T-cell (primary cell): ENCODE data around the gene ALKBH1. TPM values are rescaled to one million over a fixed set of nuclear protein-coding genes. Genes with fewer than 3 reads are reported as not detected.

Experiments used
- ATAC-seq, 4 experiments: fragments of 200-7000 bp in 3 of 4; fragments of 150-1000 bp in 1 of 4; cut with Tn5 transposase; replicated peaks in 1 of 4; 1 replicate in 3 of 4; 2 replicates in 1 of 4; pipeline ENCODE4 v1.10.0; 2021; ENCODE audit warnings: moderate library complexity in 3 of 4, mild to moderate bottlenecking in 2 of 4, moderate number of reproducible peaks in 1 of 4
- CTCF ChIA-PET, 2 donors: fragments of 300-600 bp; sonication (Branson Sonifier 250); formaldehyde crosslinking; loops; one replicate each; lab custom pipeline; 2022; ENCODE audit warnings: antibody characterized with exemption in 2 of 2; lab: Charles Lee
- POLR2A ChIA-PET, 2 donors: fragments of 300-600 bp; sonication (Branson Sonifier 250); formaldehyde crosslinking; loops; one replicate each; lab custom pipeline; 2022; ENCODE audit warnings: antibody characterized with exemption in 2 of 2; lab: Charles Lee
- DNase-seq, 35 experiments: peaks; one replicate each; pipeline versions ENCODE4 v3.0.0 to v3.0.0-alpha.2; 2013 to 2023
- H3K27ac ChIP-seq: one replicate; pipeline ENCODE4 v1.5.1; 2013; ENCODE audit warnings: low read length
- H3K27me3 ChIP-seq, 2 experiments: replicated peaks in 1 of 2; 1 replicate in 1 of 2; 2 replicates in 1 of 2; pipeline versions ENCODE4 v1.6.1 to v1.7.0; 2013; ENCODE audit warnings: low read length in 1 of 2, mixed read lengths in 1 of 2; ENCODE audit not compliant: control insufficient read depth in 2 of 2, insufficient read depth in 2 of 2; ENCODE audit errors: extremely low read depth in 1 of 2
- H3K36me3 ChIP-seq, 2 donors: 1 replicate in 1 of 2; 2 replicates in 1 of 2; pipeline versions ENCODE4 v1.6.1 to v1.7.0; 2013; ENCODE audit warnings: low read length in 1 of 2; ENCODE audit not compliant: control insufficient read depth in 2 of 2, insufficient read depth in 1 of 2; ENCODE audit errors: extremely low read depth in 1 of 2
- H3K4me1 ChIP-seq, 2 experiments: 1 replicate in 1 of 2; 2 replicates in 1 of 2; pipeline versions ENCODE4 v1.6.1 to v1.7.0; 2013; ENCODE audit warnings: low read length in 2 of 2, mixed read lengths in 1 of 2; ENCODE audit not compliant: insufficient read depth in 2 of 2, control insufficient read depth in 1 of 2; ENCODE audit errors: extremely low read depth in 1 of 2
- H3K4me3 ChIP-seq, 2 donors: 1 replicate in 1 of 2; 2 replicates in 1 of 2; pipeline versions ENCODE4 v1.5.1 to v1.7.0; 2013; ENCODE audit warnings: mild to moderate bottlenecking in 2 of 2, low read length in 1 of 2, moderate library complexity in 1 of 2; ENCODE audit not compliant: control insufficient read depth in 1 of 2; ENCODE audit errors: extremely low read depth in 1 of 2
- H3K9me3 ChIP-seq: 2 replicates; pipeline ENCODE4 v1.7.0; 2013
- H3K27ac Mint-ChIP-seq, 2 donors: one replicate each; pipeline ENCODE4 v1.8.0; 2020 to 2021; ENCODE audit warnings: mild to moderate bottlenecking in 2 of 2, mixed read lengths in 2 of 2
- H3K27me3 Mint-ChIP-seq, 2 donors: one replicate each; pipeline ENCODE4 v1.8.0; 2021 to 2022; ENCODE audit warnings: mixed read lengths in 2 of 2
- H3K36me3 Mint-ChIP-seq: one replicate; pipeline ENCODE4 v1.8.0; 2021; ENCODE audit warnings: mixed read lengths
- H3K4me1 Mint-ChIP-seq, 3 donors: one replicate each; pipeline ENCODE4 v1.8.0; 2020 to 2022; ENCODE audit warnings: mixed read lengths in 3 of 3, mild to moderate bottlenecking in 1 of 3
- H3K4me3 Mint-ChIP-seq, 3 donors: one replicate each; pipeline ENCODE4 v1.8.0; 2020 to 2022; ENCODE audit warnings: mild to moderate bottlenecking in 3 of 3, mixed read lengths in 3 of 3, moderate library complexity in 3 of 3
- H3K9me3 Mint-ChIP-seq, 3 donors: one replicate each; pipeline ENCODE4 v1.8.0; 2020 to 2022; ENCODE audit warnings: mixed read lengths in 3 of 3
- WGBS: methylation state at CpG from one replicate; pipeline ENCODE4 v1.1.5; 2013; ENCODE audit warnings: missing lambda C conversion rate; ENCODE audit not compliant: insufficient coverage; 5-methylcytosine and 5-hydroxymethylcytosine counted together
- total RNA-seq, 35 experiments: library from RNA in 6 of 35; stranded (reverse) in 6 of 35; fragments of 120-200 nt in 1 of 35; gene quantifications; one replicate each; pipeline versions ENCODE4 v1.2.1 to v1.2.4 and lab custom pipeline; 2013 to 2026

Gene ALKBH1
- total RNA-seq, 5 donors from 2014 or later (not counting 1 experiment from before 2014, with no cell fraction given) = 9.1 to 20.2 (median 17.9) TPM

DNA sequence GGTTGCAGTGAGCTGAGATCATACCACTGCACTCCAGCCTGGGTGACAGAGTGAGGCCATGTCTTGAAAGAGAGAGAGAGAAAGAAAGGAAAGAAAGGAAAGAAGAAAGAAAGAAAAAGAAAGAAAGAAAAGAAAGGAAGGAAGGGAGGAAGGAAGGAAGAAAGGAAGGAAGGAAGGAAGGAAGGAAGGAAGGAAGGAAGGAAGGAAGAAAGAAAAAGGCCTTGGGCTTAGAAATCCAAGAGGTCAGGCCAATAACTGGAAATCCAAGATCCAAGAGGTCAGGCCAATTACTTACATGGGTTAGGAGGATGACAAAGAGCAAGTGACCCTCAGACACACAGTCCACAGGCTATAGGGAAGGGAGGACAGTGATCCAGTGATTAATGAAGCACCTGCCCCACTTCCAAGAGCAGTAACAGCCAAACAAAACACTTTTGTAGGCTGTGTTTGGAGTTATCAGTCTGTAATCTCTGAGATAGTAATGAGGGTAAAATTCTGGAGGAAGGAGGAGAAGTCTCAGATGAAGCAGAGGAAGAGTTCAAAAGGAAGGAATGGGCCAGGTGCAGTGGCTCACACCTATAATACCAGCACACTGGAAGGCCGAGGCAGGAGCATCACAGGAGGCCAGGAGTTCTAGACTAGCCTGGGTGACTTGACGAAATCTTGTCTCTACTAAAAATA is 59.2 kb downstream of the ALKBH1 start:
- H3K27me3 Mint-ChIP-seq = no peaks in the 10 kb centered on the region
- no peaks in the 10 kb centered on the region for H3K27me3 ChIP-seq
- DNase-seq (no peak), ATAC-seq (no peak)
- H3K36me3 ChIP-seq = no peaks in the 10 kb centered on the region
- POLR2A ChIA-PET = interaction anchor here in 1 of 2 donors (0.6 kb wide), 1 partner anchor 108 kb away, joined by 5 read pairs; no protein-coding TSS in a partner anchor
- no CpG with 5 or more reads among the region's 2 CpGs for WGBS
- H3K27ac Mint-ChIP-seq = no peak overlapping the region
- no peak overlapping the region for H3K4me3 Mint-ChIP-seq
- H3K9me3 Mint-ChIP-seq = no peaks in the 10 kb centered on the region
- H3K36me3 Mint-ChIP-seq = no peaks in the 10 kb centered on the region
- no peaks in the 10 kb centered on the region for H3K9me3 ChIP-seq
- H3K4me3 ChIP-seq = no peak overlapping the region
- H3K4me1 ChIP-seq = no peaks in the 10 kb centered on the region
- no peak overlapping the region for H3K27ac ChIP-seq
- peaks cover 0 to 6% (median 0%) of the 10 kb centered on the region in 3 donors for H3K4me1 Mint-ChIP-seq
- CTCF ChIA-PET = no interaction called here

- Histone ChIP-seq H3K27ac (no peak overlapping the region), H3K4me1 (no peaks in the 10 kb centered on the region), H3K4me3 (no peak overlapping the region), H3K36me3 (no peaks in the 10 kb centered on the region), H3K27me3 (no peaks in the 10 kb centered on the region), H3K9me3 (no peaks in the 10 kb centered on the region)
- ChIA-PET POLR2A (interaction anchor here in 1 of 2 donors (0.6 kb wide), 1 partner anchor 109 kb away, joined by 5 read pairs; no protein-coding TSS in a partner anchor), CTCF (interaction anchor here in 1 of 2 donors (0.6 kb wide), 1 partner anchor 922 kb away, joined by 4 read pairs; no protein-coding TSS in a partner anchor)
- Mint-ChIP-seq H3K27ac (no peak overlapping the region), H3K4me3 (no peak overlapping the region), H3K36me3 (no peaks in the 10 kb centered on the region), H3K27me3 (no peaks in the 10 kb centered on the region), H3K9me3 (no peaks in the 10 kb centered on the region), H3K4me1 (no peaks in the 10 kb centered on the region)
- no peak for DNase-seq
- WGBS = 100% methylated on average over 2 of the region's 2 CpGs
- no peak for ATAC-seq
These were observed 60.0 kb downstream of the ALKBH1 start for GRCh38 chr14:77647853-77648252.

DNA sequence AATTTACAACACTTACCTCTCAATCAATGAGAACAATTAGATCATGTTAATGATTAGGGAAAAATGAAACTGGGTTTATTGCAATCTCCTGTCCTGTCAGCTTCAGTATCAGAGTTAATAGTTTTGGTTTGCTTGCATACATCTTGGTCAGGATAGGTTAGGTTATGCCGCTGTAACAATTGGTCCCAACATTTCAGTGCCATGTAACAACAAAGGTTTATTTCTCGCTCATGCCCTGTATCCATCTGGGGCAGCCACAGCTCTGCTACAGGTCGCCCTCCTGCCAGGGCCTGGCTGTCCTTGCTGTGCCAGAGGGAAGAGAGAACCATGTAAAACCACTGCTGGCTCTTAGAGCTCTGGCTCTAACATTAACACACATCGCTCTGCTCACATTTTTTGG is 60.9 kb downstream of the ALKBH1 start:
- Mint-ChIP-seq H3K36me3 (no peaks in the 10 kb centered on the region), H3K27me3 (no peaks in the 10 kb centered on the region), H3K27ac (no peak overlapping the region), H3K4me3 (no peak overlapping the region), H3K9me3 (no peaks in the 10 kb centered on the region), H3K4me1 (peaks cover 5 to 7% (median 5%) of the 10 kb centered on the region in 3 donors)
- WGBS = 90% methylated on average over 3 of the region's 4 CpGs
- DNase-seq (no peak), ATAC-seq (no peak)
- CTCF ChIA-PET = no interaction called here
- Histone ChIP-seq H3K4me3 (no peak overlapping the region), H3K27me3 (no peaks in the 10 kb centered on the region), H3K4me1 (peaks cover 0 to 5% of the 10 kb centered on the region in 2 experiments), H3K36me3 (no peaks in the 10 kb centered on the region), H3K27ac (no peak overlapping the region), H3K9me3 (no peaks in the 10 kb centered on the region)
- POLR2A ChIA-PET = no interaction called here

DNA sequence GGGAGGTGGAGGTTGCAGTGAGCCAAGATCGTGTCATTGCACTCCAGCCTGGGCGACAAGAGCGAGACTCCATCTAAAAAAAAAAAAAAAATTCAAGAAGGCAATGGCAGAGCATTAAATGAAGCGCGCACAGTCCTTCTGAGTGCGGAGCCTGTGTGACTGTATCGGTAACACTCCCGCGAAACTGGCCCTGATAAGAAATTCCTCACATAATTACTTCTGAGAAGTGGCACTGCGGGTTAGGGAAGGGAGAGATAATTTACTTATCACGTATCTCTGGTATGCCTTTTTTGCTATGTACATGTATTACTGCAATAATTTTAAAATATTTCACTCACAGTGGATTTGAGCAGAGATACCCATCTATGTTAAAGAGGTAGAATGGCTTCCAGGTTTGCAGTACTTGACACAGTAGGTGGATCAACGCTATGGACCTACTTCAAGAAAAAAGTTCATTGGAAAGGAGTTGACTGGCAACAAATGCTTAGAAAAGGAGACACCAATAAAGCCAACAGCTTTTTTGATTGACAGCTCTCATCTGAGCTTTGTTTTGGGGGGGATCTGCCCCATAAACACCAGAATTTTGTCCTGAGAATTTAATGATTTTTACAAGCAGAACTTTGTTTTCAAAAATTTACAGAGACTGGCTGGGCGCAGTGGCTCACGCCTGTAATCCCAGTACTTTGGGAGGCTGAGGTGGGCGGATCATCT is 62.1 kb downstream of the ALKBH1 start:
- H3K27ac Mint-ChIP-seq = no peak overlapping the region
- DNase-seq (no peak), ATAC-seq (no peak)
- Histone ChIP-seq H3K4me3 (no peak overlapping the region), H3K36me3 (no peaks in the 10 kb centered on the region), H3K4me1 (peaks cover 2 to 14% of the 10 kb centered on the region in 2 experiments), H3K27ac (no peak overlapping the region), H3K9me3 (no peaks in the 10 kb centered on the region), H3K27me3 (no peaks in the 10 kb centered on the region)
- H3K27me3 Mint-ChIP-seq = no peaks in the 10 kb centered on the region
- H3K9me3 Mint-ChIP-seq = no peaks in the 10 kb centered on the region
- H3K4me3 Mint-ChIP-seq = no peak overlapping the region
- no peaks in the 10 kb centered on the region for H3K36me3 Mint-ChIP-seq
- WGBS = 60% methylated on average over 1 of the region's 15 CpGs
- POLR2A ChIA-PET = interaction anchor here in 1 of 2 donors (0.6 kb wide), 1 partner anchor 178 kb away, joined by 3 read pairs; no protein-coding TSS in a partner anchor
- H3K4me1 Mint-ChIP-seq = peaks cover 15 to 17% (median 15%) of the 10 kb centered on the region in 3 donors
- CTCF ChIA-PET = interaction anchor here in 1 of 2 donors (0.6 kb wide), 1 partner anchor 8 kb away, joined by 9 read pairs; no protein-coding TSS in a partner anchor

DNA sequence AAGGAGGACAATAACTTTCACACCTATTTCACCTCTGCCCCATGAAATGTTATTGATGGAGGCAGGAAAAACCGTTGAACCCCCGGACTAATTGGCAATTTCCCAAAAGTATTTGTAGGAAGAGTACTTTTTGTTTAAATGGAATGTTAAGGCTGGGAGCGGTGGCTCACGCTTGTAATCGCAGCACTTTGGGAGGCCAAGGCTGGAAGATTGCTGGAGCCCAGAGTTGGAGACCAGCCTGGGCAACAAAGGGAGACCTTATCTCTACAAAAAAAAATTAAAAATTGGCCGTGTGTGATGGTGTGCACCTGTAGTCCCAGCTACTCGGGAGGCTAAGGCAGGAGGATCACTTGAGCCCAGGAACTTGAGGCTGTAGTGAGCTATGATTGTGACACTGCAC is 65.4 kb downstream of the ALKBH1 start:
- Mint-ChIP-seq H3K4me3 (peak overlapping the region; percentile 87 to 88 (median 87)), H3K9me3 (peaks cover 0 to 4% (median 0%) of the 10 kb centered on the region in 3 donors), H3K4me1 (peaks cover 15 to 17% (median 15%) of the 10 kb centered on the region in 3 donors), H3K36me3 (no peaks in the 10 kb centered on the region), H3K27me3 (no peaks in the 10 kb centered on the region), H3K27ac (peak overlapping the region; percentile 88 to 97)
- H3K4me1 ChIP-seq = peaks cover 2 to 14% of the 10 kb centered on the region in 2 experiments
- POLR2A ChIA-PET = no interaction called here
- H3K9me3 ChIP-seq = no peaks in the 10 kb centered on the region
- WGBS = no CpG with 5 or more reads among the region's 7 CpGs
- peak overlapping the region; percentile 78 to 94 for H3K4me3 ChIP-seq
- no peak for DNase-seq
- no peak for ATAC-seq
- no peaks in the 10 kb centered on the region for H3K36me3 ChIP-seq
- peaks cover 0 to 3% of the 10 kb centered on the region in 2 experiments for H3K27me3 ChIP-seq
- CTCF ChIA-PET = no interaction called here
- H3K27ac ChIP-seq = peak overlapping the region; percentile 80

DNA sequence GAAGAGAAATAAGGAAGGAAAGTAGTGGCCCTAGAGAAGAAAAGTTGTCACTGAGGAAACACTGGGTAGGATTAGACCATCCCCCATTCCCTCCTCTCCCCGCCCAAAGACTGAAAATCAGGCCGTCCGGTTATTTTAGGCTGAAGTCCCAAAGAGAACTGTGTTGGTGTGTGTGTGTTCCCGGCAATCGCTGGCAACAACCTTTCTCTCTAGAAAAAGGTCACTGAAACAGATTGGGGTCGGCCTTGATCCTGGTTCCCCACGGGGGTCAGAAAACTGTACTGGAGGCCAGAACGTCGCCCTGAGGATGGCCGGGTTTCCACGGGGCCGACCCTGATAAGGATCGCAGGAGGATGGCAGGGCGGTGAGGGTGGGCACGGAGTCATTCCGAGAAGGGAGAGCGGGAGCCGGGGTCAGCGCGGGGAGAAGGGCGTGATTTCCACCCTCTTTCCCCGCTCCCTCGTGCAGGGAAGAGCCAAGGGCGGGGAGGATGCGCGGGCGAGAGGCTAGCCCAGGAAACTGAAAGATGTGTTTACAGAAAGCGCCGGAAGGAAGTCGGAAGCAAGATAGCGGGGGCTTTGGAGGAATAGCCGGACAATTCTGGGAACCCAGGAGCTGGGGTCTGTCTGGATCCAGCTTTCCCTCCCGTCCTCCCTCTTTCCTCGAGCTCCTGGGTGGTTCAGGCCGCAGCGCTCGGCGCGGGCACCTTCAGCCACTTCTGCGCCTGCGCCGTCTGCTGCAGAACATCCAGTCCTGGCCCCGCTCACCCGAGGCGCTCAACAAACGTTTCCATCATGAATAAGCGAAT is 66.1 kb downstream of the ALKBH1 start:
- DNase-seq (peak; percentile 15 to 71 (median 50)), ATAC-seq (peak; percentile 80 to 89 (median 85))
- peak overlapping the region; percentile 80 for H3K27ac ChIP-seq
- peak overlapping the region; percentile 78 to 94 for H3K4me3 ChIP-seq
- H3K27me3 ChIP-seq = peaks cover 0 to 3% of the 10 kb centered on the region in 2 experiments
- no peaks in the 10 kb centered on the region for H3K36me3 ChIP-seq
- Mint-ChIP-seq H3K27me3 (no peaks in the 10 kb centered on the region), H3K27ac (peak overlapping the region; percentile 88 to 97), H3K4me3 (peak overlapping the region; percentile 87 to 88 (median 87)), H3K36me3 (no peaks in the 10 kb centered on the region), H3K9me3 (peaks cover 0 to 4% (median 0%) of the 10 kb centered on the region in 3 donors), H3K4me1 (peaks cover 15 to 17% (median 15%) of the 10 kb centered on the region in 3 donors)
- CTCF ChIA-PET = no interaction called here
- 11% methylated on average over 37 of the region's 47 CpGs for WGBS
- POLR2A ChIA-PET = no interaction called here
- no peaks in the 10 kb centered on the region for H3K9me3 ChIP-seq
- peaks cover 2 to 14% of the 10 kb centered on the region in 2 experiments for H3K4me1 ChIP-seq
